ENCODE measurements around the gene RPP40.

DNA sequence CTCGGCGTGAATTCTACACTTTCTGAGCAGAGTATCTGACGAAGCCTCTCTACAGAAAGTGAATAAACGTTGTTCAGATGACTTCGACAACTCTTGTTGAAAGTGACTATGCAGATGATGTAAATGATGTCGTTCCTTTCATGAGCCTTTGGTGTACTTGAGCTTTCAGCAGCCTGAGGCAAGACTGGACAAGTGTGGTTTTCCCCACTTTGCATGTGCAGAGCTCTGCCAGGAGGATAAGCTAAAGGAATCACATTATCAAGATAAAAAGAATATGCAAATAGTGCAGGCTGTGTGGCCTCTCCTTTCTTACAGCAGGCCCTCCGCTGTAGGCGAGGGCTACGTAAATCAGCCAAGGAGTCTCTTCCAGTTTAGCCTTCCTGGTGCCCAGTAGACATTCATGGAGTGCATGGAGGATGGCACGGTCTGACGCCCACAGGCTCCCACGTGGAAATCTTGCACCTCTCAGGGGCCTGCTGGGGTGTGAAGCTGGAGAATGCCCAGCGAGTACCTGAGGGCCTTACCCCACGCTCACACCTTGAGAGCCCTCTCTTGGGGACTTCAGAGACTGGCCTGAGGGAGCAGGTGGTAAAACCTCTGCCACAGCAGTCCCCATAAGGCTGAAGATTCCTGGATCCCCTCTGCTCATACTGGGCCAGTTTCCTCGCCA, 54.9 kb downstream of the RPP40 start:
- TF ChIP-seq, protein P1, sequence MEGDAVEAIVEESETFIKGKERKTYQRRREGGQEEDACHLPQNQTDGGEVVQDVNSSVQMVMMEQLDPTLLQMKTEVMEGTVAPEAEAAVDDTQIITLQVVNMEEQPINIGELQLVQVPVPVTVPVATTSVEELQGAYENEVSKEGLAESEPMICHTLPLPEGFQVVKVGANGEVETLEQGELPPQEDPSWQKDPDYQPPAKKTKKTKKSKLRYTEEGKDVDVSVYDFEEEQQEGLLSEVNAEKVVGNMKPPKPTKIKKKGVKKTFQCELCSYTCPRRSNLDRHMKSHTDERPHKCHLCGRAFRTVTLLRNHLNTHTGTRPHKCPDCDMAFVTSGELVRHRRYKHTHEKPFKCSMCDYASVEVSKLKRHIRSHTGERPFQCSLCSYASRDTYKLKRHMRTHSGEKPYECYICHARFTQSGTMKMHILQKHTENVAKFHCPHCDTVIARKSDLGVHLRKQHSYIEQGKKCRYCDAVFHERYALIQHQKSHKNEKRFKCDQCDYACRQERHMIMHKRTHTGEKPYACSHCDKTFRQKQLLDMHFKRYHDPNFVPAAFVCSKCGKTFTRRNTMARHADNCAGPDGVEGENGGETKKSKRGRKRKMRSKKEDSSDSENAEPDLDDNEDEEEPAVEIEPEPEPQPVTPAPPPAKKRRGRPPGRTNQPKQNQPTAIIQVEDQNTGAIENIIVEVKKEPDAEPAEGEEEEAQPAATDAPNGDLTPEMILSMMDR (IDR thresholded peaks at IDR 0.05) = no peak
- no peak for TF ChIP-seq POLR2A (IDR thresholded peaks at IDR 0.05)

All from upper lobe of left lung (tissue), 4 donors.